Neuron (in vitro differentiated cells): ENCODE results near the gene EDEM1.
"Not testable (repeated sequence)": the region's sequence is repeated elsewhere in the genome, so short reads cannot be mapped to it uniquely, and the experiment has no call there.

ENCODE experiments used
- H2AFZ ChIP-seq: one replicate; pipeline ENCODE4 v1.6.1; 2013; ENCODE audit warnings: low read depth, mild to moderate bottlenecking, inconsistent platforms, low read length, moderate library complexity
- H3K27me3 ChIP-seq: one replicate; pipeline ENCODE4 v1.6.1; 2013; ENCODE audit warnings: low read length; ENCODE audit not compliant: insufficient read depth
- H3K36me3 ChIP-seq: one replicate; pipeline ENCODE4 v1.6.1; 2013; ENCODE audit warnings: low read length; ENCODE audit not compliant: insufficient read depth
- H3K4me1 ChIP-seq: one replicate; pipeline ENCODE4 v1.6.1; 2013; ENCODE audit warnings: low read length; ENCODE audit not compliant: insufficient read depth
- H3K4me3 ChIP-seq: 2 replicates; pipeline ENCODE4 v1.5.1; 2013; ENCODE audit warnings: mild to moderate bottlenecking, low read length, moderate library complexity
- H3K9me3 ChIP-seq: one replicate; pipeline ENCODE4 v1.6.1; 2013; ENCODE audit warnings: low read length

Gene EDEM1

GRCh38 chr3:5160321-5160720 is 27.2 kb upstream of the EDEM1 start:
- Histone ChIP-seq H3K4me3 (no peak overlapping the region), H3K36me3 (no peaks in the 10 kb centered on the region), H3K4me1 (peaks cover 29% of the 10 kb centered on the region), H3K9me3 (no peaks in the 10 kb centered on the region), H3K27me3 (no peaks in the 10 kb centered on the region), H2AFZ (no peak overlapping the region)

DNA sequence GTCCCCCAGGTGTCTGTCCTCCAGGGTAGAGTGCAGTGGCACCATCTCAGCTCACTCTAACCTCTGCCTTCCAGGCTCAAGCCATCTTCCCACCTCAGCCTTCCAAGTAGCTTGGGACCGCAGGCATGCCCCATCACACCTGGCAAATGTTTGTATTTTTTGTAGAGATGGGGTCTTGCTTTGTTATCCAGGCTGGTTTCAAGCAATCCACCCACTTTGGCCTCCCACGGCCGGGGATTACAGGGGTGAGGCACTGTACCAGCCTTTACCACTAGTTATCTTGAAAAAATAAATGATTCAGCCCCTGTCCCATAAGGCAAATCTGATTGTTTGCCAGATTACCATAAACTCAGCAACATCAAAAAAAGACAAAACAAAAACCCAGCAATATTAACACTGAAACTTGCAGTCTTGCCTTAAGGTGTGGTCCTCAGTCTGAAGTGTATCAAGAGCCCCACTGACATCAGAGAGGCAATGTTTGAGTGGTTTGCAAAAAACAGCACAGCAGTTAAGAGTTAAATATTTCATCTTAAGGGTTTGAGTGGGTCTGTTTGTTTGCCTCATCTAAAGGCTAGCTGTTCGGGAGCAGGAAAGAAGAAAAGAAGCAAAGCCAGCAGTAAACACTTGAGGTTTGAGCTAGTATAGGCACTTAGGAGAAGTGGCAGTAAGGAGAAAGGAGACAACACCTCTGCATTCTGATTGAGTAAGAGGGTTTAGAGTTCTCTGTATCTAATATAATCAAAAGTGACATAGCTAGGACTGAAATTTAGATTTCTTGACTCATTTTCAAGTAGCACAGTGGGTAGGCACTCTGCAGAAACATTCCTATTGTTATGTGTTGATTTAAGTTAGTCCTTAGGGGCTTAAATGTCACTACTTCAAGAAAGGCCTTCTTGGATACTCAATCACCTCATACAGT is 26.3 kb upstream of the EDEM1 start:
- H3K9me3 ChIP-seq = no peaks in the 10 kb centered on the region
- peaks cover 29% of the 10 kb centered on the region for H3K4me1 ChIP-seq
- no peak overlapping the region for H3K4me3 ChIP-seq
- no peaks in the 10 kb centered on the region for H3K27me3 ChIP-seq
- no peaks in the 10 kb centered on the region for H3K36me3 ChIP-seq
- H2AFZ ChIP-seq = no peak overlapping the region

DNA sequence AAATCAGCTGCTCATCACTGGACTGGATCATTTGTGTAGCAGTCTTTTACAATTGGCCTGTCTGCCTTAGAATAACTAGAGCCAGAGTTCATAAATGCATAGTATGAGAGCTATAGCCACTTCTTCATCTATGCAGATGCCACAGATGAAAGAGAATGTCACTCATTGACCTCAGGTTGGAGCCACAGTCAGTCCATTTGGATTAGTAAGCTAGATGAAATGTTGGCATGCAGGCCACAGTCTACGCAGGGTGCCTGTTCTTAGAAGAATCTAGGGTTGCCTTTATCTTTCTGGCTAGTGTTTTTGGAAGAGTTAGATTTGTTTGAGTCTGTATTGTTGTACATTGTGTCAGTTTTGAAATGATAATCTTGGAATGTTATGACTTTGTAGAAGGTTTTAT is 25.4 kb upstream of the EDEM1 start:
- Histone ChIP-seq H3K27me3 (no peaks in the 10 kb centered on the region), H2AFZ (no peak overlapping the region), H3K4me1 (peaks cover 29% of the 10 kb centered on the region), H3K36me3 (no peaks in the 10 kb centered on the region), H3K4me3 (no peak overlapping the region), H3K9me3 (no peaks in the 10 kb centered on the region)

DNA sequence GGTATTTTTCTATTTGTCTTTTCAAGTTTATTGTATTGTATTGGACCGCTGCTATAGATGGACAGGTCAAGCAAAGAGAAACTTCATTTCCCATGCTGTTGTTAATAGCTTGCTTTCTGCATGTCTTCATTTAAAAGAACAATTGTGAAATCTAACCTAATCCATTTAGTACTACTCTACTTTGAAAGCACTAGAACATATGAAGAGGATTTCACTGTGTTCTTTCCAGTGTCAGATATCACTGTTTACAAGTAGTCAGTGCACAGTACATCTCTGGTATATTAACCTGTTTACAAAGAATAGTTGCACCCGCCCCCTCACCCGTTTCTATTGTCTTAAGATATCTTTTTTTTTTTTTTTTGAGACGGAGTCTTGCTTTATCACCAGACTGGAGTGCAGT is 21.8 kb upstream of the EDEM1 start:
- no peaks in the 10 kb centered on the region for H3K9me3 ChIP-seq
- no peak overlapping the region for H2AFZ ChIP-seq
- no peaks in the 10 kb centered on the region for H3K27me3 ChIP-seq
- H3K4me3 ChIP-seq = no peak overlapping the region
- H3K4me1 ChIP-seq = peaks cover 20% of the 10 kb centered on the region
- peaks cover 2% of the 10 kb centered on the region for H3K36me3 ChIP-seq

DNA sequence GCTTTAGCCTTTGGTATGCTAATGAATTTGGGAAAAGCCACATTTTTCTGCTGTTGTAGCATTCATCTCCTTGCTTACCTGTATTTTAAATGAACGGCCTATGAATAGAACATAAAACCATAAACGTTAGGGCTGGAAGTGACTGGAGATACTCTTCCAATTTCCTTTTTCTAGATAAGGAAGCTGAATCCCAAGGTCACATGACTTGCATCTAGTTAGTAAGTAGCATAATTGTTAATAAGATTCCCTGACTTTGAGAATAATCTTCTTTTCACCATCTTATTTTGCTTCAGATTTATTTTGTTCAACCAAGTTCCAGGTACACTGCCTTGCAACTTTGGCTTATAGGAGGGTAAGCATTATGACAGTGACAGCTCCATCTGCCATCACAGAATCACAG is 20.7 kb upstream of the EDEM1 start:
- no peaks in the 10 kb centered on the region for H3K9me3 ChIP-seq

GRCh38 chr3:5168110-5168509 is 19.4 kb upstream of the EDEM1 start:
- Histone ChIP-seq H3K4me3 (no peak overlapping the region), H3K36me3 (peaks cover 18% of the 10 kb centered on the region), H2AFZ (no peak overlapping the region), H3K9me3 (no peaks in the 10 kb centered on the region), H3K4me1 (no peaks in the 10 kb centered on the region), H3K27me3 (no peaks in the 10 kb centered on the region)

More for the DNA sequence above, 20.7 kb upstream of the EDEM1 start:
- Histone ChIP-seq H2AFZ (no peak overlapping the region), H3K4me1 (peaks cover 9% of the 10 kb centered on the region), H3K4me3 (no peak overlapping the region), H3K27me3 (no peaks in the 10 kb centered on the region), H3K36me3 (peaks cover 8% of the 10 kb centered on the region)

DNA sequence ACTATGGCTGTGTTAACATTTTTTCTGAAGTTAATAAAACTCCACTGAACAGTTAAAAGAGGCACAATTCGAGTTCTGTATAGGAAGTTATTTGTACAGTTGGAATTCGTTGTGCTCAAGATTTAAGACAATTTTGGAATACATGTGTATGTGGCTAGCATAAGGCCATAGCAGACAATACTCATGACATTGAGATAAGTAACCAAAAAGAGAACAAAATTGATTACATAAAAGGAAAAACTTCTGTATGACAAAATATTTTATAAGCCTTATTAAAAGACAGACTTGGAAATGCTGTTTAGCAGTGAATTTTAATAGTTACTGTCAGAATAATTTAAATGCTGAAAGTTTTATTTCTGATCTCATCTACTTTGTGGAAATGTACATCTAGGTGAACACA is 17.7 kb upstream of the EDEM1 start:
- H3K9me3 ChIP-seq = no peaks in the 10 kb centered on the region
- H3K36me3 ChIP-seq = peaks cover 32% of the 10 kb centered on the region
- no peaks in the 10 kb centered on the region for H3K27me3 ChIP-seq
- H3K4me3 ChIP-seq = no peak overlapping the region
- H3K4me1 ChIP-seq = no peaks in the 10 kb centered on the region
- H2AFZ ChIP-seq = no peak overlapping the region

GRCh38 chr3:5170975-5171374 is 16.5 kb upstream of the EDEM1 start:
- no peaks in the 10 kb centered on the region for H3K9me3 ChIP-seq
- H3K27me3 ChIP-seq = no peaks in the 10 kb centered on the region
- H3K4me3 ChIP-seq = no peak overlapping the region
- H2AFZ ChIP-seq = no peak overlapping the region
- H3K36me3 ChIP-seq = peaks cover 41% of the 10 kb centered on the region
- no peaks in the 10 kb centered on the region for H3K4me1 ChIP-seq

DNA sequence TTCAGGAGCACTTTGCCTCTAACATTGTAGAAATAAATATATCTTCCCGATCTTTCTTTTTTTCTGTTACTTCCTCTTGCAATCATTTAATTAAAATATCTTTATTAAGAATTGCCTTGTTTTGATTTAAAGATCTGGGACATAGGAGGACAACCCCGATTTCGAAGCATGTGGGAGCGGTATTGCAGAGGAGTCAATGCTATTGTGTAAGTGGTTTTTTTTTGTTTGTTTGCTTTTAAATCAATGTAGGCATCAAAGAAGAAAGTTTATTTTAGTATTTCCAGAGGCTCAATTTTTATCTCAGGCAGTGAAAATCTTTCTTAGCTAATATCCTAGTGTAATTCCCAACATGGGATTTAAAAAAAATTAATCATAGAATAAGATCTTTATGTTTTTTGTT is 15.5 kb upstream of the EDEM1 start:
- no peaks in the 10 kb centered on the region for H3K27me3 ChIP-seq
- no peak overlapping the region for H2AFZ ChIP-seq
- H3K4me1 ChIP-seq = no peaks in the 10 kb centered on the region
- H3K9me3 ChIP-seq = no peaks in the 10 kb centered on the region
- H3K4me3 ChIP-seq = no peak overlapping the region
- H3K36me3 ChIP-seq = peaks cover 46% of the 10 kb centered on the region

DNA sequence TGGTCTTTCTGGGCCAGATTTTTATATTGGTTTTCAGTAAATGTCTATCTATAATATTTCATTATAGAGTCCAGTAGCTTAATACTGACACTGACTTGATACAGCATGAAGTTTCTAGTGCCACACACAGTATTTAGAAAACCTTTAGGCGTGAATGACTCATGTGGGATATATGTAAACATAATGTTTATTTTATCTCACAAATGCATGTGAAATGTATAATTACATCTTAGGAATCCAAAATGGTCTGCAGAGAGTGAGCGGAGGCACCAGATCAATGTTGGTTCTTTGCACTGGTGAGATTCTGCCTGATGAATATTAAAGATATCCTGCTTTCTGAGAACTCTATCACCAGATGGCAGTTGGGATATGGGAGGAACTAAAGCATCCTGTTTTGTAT is 8.5 kb upstream of the EDEM1 start:
- not testable (repeated sequence) for H3K9me3 ChIP-seq, H2AFZ ChIP-seq, H3K27me3 ChIP-seq, H3K4me3 ChIP-seq, H3K4me1 ChIP-seq
- peaks cover 42% of the 10 kb centered on the region for H3K36me3 ChIP-seq

DNA sequence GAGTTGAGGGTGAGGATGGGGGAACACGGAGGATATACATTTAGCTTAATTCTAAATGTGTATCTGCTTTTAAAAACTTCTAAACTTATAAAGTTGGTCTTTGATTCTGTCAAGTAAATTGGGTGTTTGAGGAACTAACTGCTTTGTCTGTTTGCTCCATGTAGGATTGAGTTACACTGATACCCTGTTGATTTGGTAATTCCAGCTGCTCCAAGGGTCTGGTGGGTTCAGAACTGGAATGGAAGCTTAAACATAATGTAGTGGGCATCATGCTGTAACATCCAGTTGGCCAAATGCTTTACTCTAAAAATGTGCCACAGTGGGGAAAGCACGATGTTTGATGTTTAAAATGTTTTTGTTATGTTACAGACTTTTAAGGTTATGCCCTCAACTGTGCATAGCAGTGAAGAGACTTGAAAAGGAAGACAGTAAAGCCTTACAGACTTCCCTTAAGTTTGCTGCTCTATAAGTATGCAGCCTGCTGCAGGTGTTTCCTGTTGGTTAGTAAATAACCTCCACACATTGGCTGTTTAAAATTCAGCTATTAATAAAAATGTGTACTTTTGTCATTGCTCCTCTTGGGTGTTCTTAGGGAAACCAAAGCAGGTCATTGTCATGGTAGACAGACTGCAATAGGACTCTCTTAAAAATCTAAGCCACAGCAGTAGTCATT is 5.9 kb upstream of the EDEM1 start:
- no peaks in the 10 kb centered on the region for H3K4me1 ChIP-seq
- no peak overlapping the region for H3K4me3 ChIP-seq
- peaks cover 25% of the 10 kb centered on the region for H3K36me3 ChIP-seq
- no peak overlapping the region for H2AFZ ChIP-seq
- H3K27me3 ChIP-seq = no peaks in the 10 kb centered on the region
- no peaks in the 10 kb centered on the region for H3K9me3 ChIP-seq

DNA sequence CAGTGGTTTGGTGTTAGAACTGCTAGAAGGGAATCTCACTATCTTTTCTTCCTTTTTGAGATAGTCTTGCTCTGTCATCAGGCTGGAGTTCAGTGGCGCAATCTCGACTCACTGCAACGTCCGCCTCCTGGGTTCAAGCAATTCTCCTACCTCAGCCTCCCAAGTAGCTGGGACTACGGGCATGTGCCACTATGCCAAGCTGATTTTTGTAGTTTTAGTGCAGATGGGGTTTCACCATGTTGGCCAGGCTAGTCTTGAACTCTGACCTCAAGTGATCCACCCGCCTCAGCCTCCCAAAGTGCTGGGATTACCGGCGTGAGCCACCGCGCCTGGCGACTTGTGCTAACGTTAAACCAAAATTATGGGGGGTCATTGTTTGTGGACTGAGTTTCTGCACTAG is 3.8 kb upstream of the EDEM1 start:
- not testable (repeated sequence) for H3K27me3 ChIP-seq, H3K4me3 ChIP-seq, H3K9me3 ChIP-seq, H2AFZ ChIP-seq, H3K4me1 ChIP-seq
- H3K36me3 ChIP-seq = peaks cover 14% of the 10 kb centered on the region

DNA sequence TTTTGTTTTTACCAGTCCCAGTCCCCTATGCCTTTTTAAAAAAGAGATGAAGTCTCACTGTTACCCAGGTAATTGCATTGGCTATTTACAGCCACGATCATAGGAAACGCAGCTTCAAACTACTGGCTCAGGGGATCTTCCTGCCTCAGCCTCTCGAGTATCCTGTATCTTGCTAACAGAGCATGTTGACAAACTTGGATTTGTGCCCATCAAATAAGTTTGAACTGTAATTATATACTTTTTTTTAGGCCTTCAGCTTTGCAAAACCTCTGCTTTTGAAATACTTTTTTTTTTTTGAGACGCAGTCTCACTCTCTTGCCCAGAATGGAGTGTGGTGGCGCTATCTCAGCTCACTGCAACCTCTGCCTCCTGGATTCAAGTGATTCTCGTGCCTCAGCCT is 3.0 kb upstream of the EDEM1 start:
- peaks cover 14% of the 10 kb centered on the region for H3K36me3 ChIP-seq
- H2AFZ ChIP-seq = no peak overlapping the region
- H3K27me3 ChIP-seq = no peaks in the 10 kb centered on the region

More for the DNA sequence above, 3.0 kb upstream of the EDEM1 start:
- Histone ChIP-seq H3K9me3 (no peaks in the 10 kb centered on the region), H3K4me3 (no peak overlapping the region), H3K4me1 (peaks cover 13% of the 10 kb centered on the region)
